ENCODE measurements around the gene LYRM7.
A peak's percentile ranks its signal among the peaks of the same experiment; 100 is the strongest.

The LYRM7 gene

GRCh38 chr5:131210151-131210510 lies 39.4 kb downstream of the LYRM7 start:
- no peaks in the 10 kb centered on the region for H3K9me2 ChIP-seq (replicated peaks; ENCODE audit: low read depth, low read length)
- H3K4me3 ChIP-seq (ENCODE audit: low read length, poor library complexity, severe bottlenecking), result peak overlapping the region; percentile 78
- no peak overlapping the region for H2AFZ ChIP-seq (ENCODE audit: low read length)
- H3K79me2 ChIP-seq (ENCODE audit: insufficient read depth, low read length), result peaks cover 48% of the 10 kb centered on the region
- TF ChIP-seq CTCF (conservative IDR thresholded peaks at IDR 0.05; ENCODE audit: low read length) (no peak), EZH2phosphoT487 (IDR thresholded peaks at IDR 0.05; ENCODE audit: borderline replicate concordance) (no peak)
- peak overlapping the region; percentile 82 for H3K4me2 ChIP-seq (ENCODE audit: low read depth, low read length, poor library complexity, severe bottlenecking)
- peaks cover 12% of the 10 kb centered on the region for H3F3A ChIP-seq (ENCODE audit: low read depth)
- H3K4me1 ChIP-seq (ENCODE audit: insufficient read depth, low read length, poor library complexity, severe bottlenecking), result peaks cover 46% of the 10 kb centered on the region
- H3K36me3 ChIP-seq (ENCODE audit: insufficient read depth, low read length), result no peaks in the 10 kb centered on the region
- no peaks in the 10 kb centered on the region for H3K9me3 ChIP-seq (ENCODE audit: insufficient read depth, low read depth, low read length)
- H4K20me1 ChIP-seq (ENCODE audit: insufficient read depth, low read length, poor library complexity, severe bottlenecking), result no peaks in the 10 kb centered on the region
- peak overlapping the region; percentile 92 for H3K9ac ChIP-seq (ENCODE audit: low read depth, low read length, poor library complexity, severe bottlenecking)
- no peaks in the 10 kb centered on the region for H3K27me3 ChIP-seq (ENCODE audit: insufficient read depth, low read length, poor library complexity, severe bottlenecking)

GRCh38 chr5:131211669-131212068 lies 40.9 kb downstream of the LYRM7 start:
- H3K4me2 ChIP-seq (ENCODE audit: low read depth, low read length, poor library complexity, severe bottlenecking), result peak overlapping the region; percentile 82
- peak overlapping the region; percentile 92 for H3K9ac ChIP-seq (ENCODE audit: low read depth, low read length, poor library complexity, severe bottlenecking)
- H4K20me1 ChIP-seq (ENCODE audit: insufficient read depth, low read length, poor library complexity, severe bottlenecking), result no peaks in the 10 kb centered on the region
- no peak overlapping the region for H2AFZ ChIP-seq (ENCODE audit: low read length)
- H3K9me3 ChIP-seq (ENCODE audit: insufficient read depth, low read depth, low read length), result no peaks in the 10 kb centered on the region
- TF ChIP-seq EZH2phosphoT487 (IDR thresholded peaks at IDR 0.05; ENCODE audit: borderline replicate concordance) (no peak), CTCF (conservative IDR thresholded peaks at IDR 0.05; ENCODE audit: low read length) (no peak)
- no peaks in the 10 kb centered on the region for H3K27me3 ChIP-seq (ENCODE audit: insufficient read depth, low read length, poor library complexity, severe bottlenecking)
- peak overlapping the region; percentile 78 for H3K4me3 ChIP-seq (ENCODE audit: low read length, poor library complexity, severe bottlenecking)
- no peaks in the 10 kb centered on the region for H3K36me3 ChIP-seq (ENCODE audit: insufficient read depth, low read length)
- peaks cover 64% of the 10 kb centered on the region for H3K79me2 ChIP-seq (ENCODE audit: insufficient read depth, low read length)
- peaks cover 12% of the 10 kb centered on the region for H3F3A ChIP-seq (ENCODE audit: low read depth)
- H3K4me1 ChIP-seq (ENCODE audit: insufficient read depth, low read length, poor library complexity, severe bottlenecking), result peaks cover 54% of the 10 kb centered on the region
- H3K9me2 ChIP-seq (replicated peaks; ENCODE audit: low read depth, low read length), result no peaks in the 10 kb centered on the region

GRCh38 chr5:131212471-131213021 lies 41.8 kb downstream of the LYRM7 start:
- Histone ChIP-seq H3K79me2 (ENCODE audit: insufficient read depth, low read length) (peaks cover 72% of the 10 kb centered on the region), H3K9ac (ENCODE audit: low read depth, low read length, poor library complexity, severe bottlenecking) (peak overlapping the region; percentile 72), H3K4me3 (ENCODE audit: low read length, poor library complexity, severe bottlenecking) (peak overlapping the region; percentile 78), H3F3A (ENCODE audit: low read depth) (peaks cover 12% of the 10 kb centered on the region), H3K9me3 (ENCODE audit: insufficient read depth, low read depth, low read length) (no peaks in the 10 kb centered on the region), H2AFZ (ENCODE audit: low read length) (no peak overlapping the region), H3K9me2 (replicated peaks; ENCODE audit: low read depth, low read length) (no peaks in the 10 kb centered on the region), H3K36me3 (ENCODE audit: insufficient read depth, low read length) (no peaks in the 10 kb centered on the region), H3K4me2 (ENCODE audit: low read depth, low read length, poor library complexity, severe bottlenecking) (peak overlapping the region; percentile 86), H3K4me1 (ENCODE audit: insufficient read depth, low read length, poor library complexity, severe bottlenecking) (peaks cover 51% of the 10 kb centered on the region), H3K27me3 (ENCODE audit: insufficient read depth, low read length, poor library complexity, severe bottlenecking) (no peaks in the 10 kb centered on the region), H4K20me1 (ENCODE audit: insufficient read depth, low read length, poor library complexity, severe bottlenecking) (no peaks in the 10 kb centered on the region)
- TF ChIP-seq EZH2phosphoT487 (IDR thresholded peaks at IDR 0.05; ENCODE audit: borderline replicate concordance), result no peak
- no peak for TF ChIP-seq CTCF (conservative IDR thresholded peaks at IDR 0.05; ENCODE audit: low read length)

Data from Loucy (cell line).